HEK293 (cell line): ENCODE results near the gene TM9SF3.

Experiments
- BCL11A ChIP-seq: fragments of 450-650 bp; formaldehyde crosslinking; IDR thresholded peaks from 2 replicates; pipeline ENCODE4 v1.5.1; 2016; ENCODE audit warnings: low read depth, missing biosample characterization, missing genetic modification characterization
- BCL6B ChIP-seq: fragments of 450-650 bp; formaldehyde crosslinking; IDR thresholded peaks from 2 replicates; pipeline ENCODE4 v1.5.1; 2017; ENCODE audit warnings: missing biosample characterization, missing genetic modification characterization
- GLIS2 ChIP-seq: fragments of 450-650 bp; formaldehyde crosslinking; IDR thresholded peaks from 2 replicates; pipeline ENCODE4 v1.5.1; 2016; ENCODE audit warnings: missing biosample characterization, missing genetic modification characterization
- HIC1 ChIP-seq: fragments of 450-650 bp; formaldehyde crosslinking; IDR thresholded peaks from 2 replicates; pipeline ENCODE4 v1.5.1; 2016; ENCODE audit warnings: missing biosample characterization, missing genetic modification characterization
- KLF10 ChIP-seq: fragments of 450-650 bp; IDR thresholded peaks from 2 replicates; pipeline ENCODE4 v1.5.1; 2018; ENCODE audit warnings: missing biosample characterization, mild to moderate bottlenecking, missing genetic modification characterization
- PRDM4 ChIP-seq: fragments of 450-650 bp; formaldehyde crosslinking; IDR thresholded peaks from 2 replicates; pipeline ENCODE4 v1.5.1; 2017; ENCODE audit warnings: missing biosample characterization, missing genetic modification characterization
- SCRT1 ChIP-seq: fragments of 450-650 bp; formaldehyde crosslinking; IDR thresholded peaks from 2 replicates; pipeline ENCODE4 v1.5.1; 2016; ENCODE audit warnings: missing biosample characterization, missing genetic modification characterization, borderline replicate concordance
- SP7 ChIP-seq: fragments of 450-650 bp; formaldehyde crosslinking; IDR thresholded peaks from 2 replicates; pipeline ENCODE4 v1.5.1; 2016; ENCODE audit warnings: missing biosample characterization, missing genetic modification characterization
- YY1 ChIP-seq: fragments of 450-650 bp; formaldehyde crosslinking; IDR thresholded peaks from 2 replicates; pipeline ENCODE4 v1.5.1; 2018; ENCODE audit warnings: missing biosample characterization, missing genetic modification characterization
- ZBTB20 ChIP-seq: fragments of 450-650 bp; formaldehyde crosslinking; IDR thresholded peaks from 2 replicates; pipeline ENCODE4 v1.5.1; 2016; ENCODE audit warnings: missing biosample characterization, missing genetic modification characterization
- ZNF10 ChIP-seq: fragments of 450-650 bp; formaldehyde crosslinking; IDR thresholded peaks from 2 replicates; pipeline ENCODE4 v1.5.1; 2017; ENCODE audit warnings: missing biosample characterization, missing genetic modification characterization
- ZNF138 ChIP-seq: fragments of 450-650 bp; formaldehyde crosslinking; IDR thresholded peaks from 2 replicates; pipeline ENCODE4 v1.5.1; 2016; ENCODE audit warnings: missing biosample characterization, missing genetic modification characterization, borderline replicate concordance
- ZNF174 ChIP-seq: fragments of 450-650 bp; formaldehyde crosslinking; IDR thresholded peaks from 2 replicates; pipeline ENCODE4 v1.5.0; 2017; ENCODE audit warnings: missing biosample characterization, mild to moderate bottlenecking, missing genetic modification characterization
- ZNF184 ChIP-seq: fragments of 450-650 bp; IDR thresholded peaks from 2 replicates; pipeline ENCODE4 v1.5.1; 2018; ENCODE audit warnings: missing biosample characterization, mild to moderate bottlenecking, missing genetic modification characterization
- ZNF266 ChIP-seq: fragments of 450-650 bp; formaldehyde crosslinking; IDR thresholded peaks from 2 replicates; pipeline ENCODE4 v1.5.1; 2016; ENCODE audit warnings: missing biosample characterization, missing genetic modification characterization, low read depth
- ZNF280C ChIP-seq: fragments of 450-650 bp; formaldehyde crosslinking; IDR thresholded peaks from 2 replicates; pipeline ENCODE4 v1.5.1; 2016; ENCODE audit warnings: missing biosample characterization, missing genetic modification characterization
- ZNF391 ChIP-seq: fragments of 450-650 bp; formaldehyde crosslinking; IDR thresholded peaks from 2 replicates; pipeline ENCODE4 v1.5.1; 2016; ENCODE audit warnings: low read depth, missing biosample characterization, missing genetic modification characterization, borderline replicate concordance
- ZNF394 ChIP-seq: fragments of 450-650 bp; formaldehyde crosslinking; IDR thresholded peaks from 2 replicates; pipeline ENCODE4 v1.5.1; 2016; ENCODE audit warnings: missing biosample characterization, missing genetic modification characterization, mild to moderate bottlenecking, moderate library complexity, borderline replicate concordance
- ZNF433 ChIP-seq: fragments of 450-650 bp; formaldehyde crosslinking; IDR thresholded peaks from 2 replicates; pipeline ENCODE4 v1.5.1; 2016; ENCODE audit warnings: missing biosample characterization, missing genetic modification characterization, low read depth
- ZNF449 ChIP-seq: fragments of 450-650 bp; formaldehyde crosslinking; IDR thresholded peaks from 2 replicates; pipeline ENCODE4 v1.5.1; 2017; ENCODE audit warnings: missing biosample characterization, mild to moderate bottlenecking, missing genetic modification characterization, moderate library complexity
- ZNF501 ChIP-seq: fragments of 450-650 bp; formaldehyde crosslinking; IDR thresholded peaks from 2 replicates; pipeline ENCODE4 v1.5.1; 2016; ENCODE audit warnings: missing biosample characterization, missing genetic modification characterization
- ZNF677 ChIP-seq: fragments of 450-650 bp; IDR thresholded peaks from 2 replicates; pipeline ENCODE4 v1.5.0; 2018; ENCODE audit warnings: missing biosample characterization, mild to moderate bottlenecking, missing genetic modification characterization, moderate library complexity
- ZNF768 ChIP-seq: fragments of 450-650 bp; formaldehyde crosslinking; IDR thresholded peaks from 2 replicates; pipeline ENCODE4 v1.5.1; 2018; ENCODE audit warnings: missing biosample characterization, mild to moderate bottlenecking, missing genetic modification characterization
- ZNF791 ChIP-seq: fragments of 450-650 bp; formaldehyde crosslinking; IDR thresholded peaks from 2 replicates; pipeline ENCODE4 v1.5.1; 2016; ENCODE audit warnings: missing biosample characterization, missing genetic modification characterization
- TF ChIP-seq, protein P1 (sequence below): fragments of 450-650 bp; formaldehyde crosslinking; IDR thresholded peaks from 2 replicates; pipeline ENCODE4; 2016; ENCODE audit warnings: missing biosample characterization, missing genetic modification characterization
- TF ChIP-seq, protein P2 (sequence below): fragments of 450-650 bp; formaldehyde crosslinking; IDR thresholded peaks from 2 replicates; pipeline ENCODE4 v1.5.1; 2016; ENCODE audit warnings: missing biosample characterization, missing genetic modification characterization, borderline replicate concordance

Gene TM9SF3

GRCh38 chr10:96513698-96514561 lies 72.9 kb downstream of the TM9SF3 start, which contains the start of gene TLL2 (continued):
- TF ChIP-seq ZNF449 (tag by site-specific recombination) (peak; percentile 20; the same call in 1 of the 2 replicates), ZNF768 (no peak; the same call in 1 of the 2 replicates), SP7 (tag by site-specific recombination) (peak; percentile 46; the same call in 1 of the 2 replicates), BCL6B (tag by site-specific recombination) (no peak), ZNF184 (no peak), ZBTB20 (tag by site-specific recombination) (peak; percentile 96), PRDM4 (no peak), ZNF266 (tag by site-specific recombination) (no peak), YY1 (no peak; the same call in 1 of the 2 replicates), KLF10 (tag by site-specific recombination) (no peak), ZNF677 (tag by site-specific recombination) (no peak), ZNF433 (no peak), ZNF391 (tag by site-specific recombination) (peak; percentile 63; the same call in 1 of the 2 replicates), ZNF138 (tag by site-specific recombination) (no peak), ZNF280C (tag by site-specific recombination) (no peak), BCL11A (tag by site-specific recombination) (no peak), SCRT1 (tag by site-specific recombination) (no peak), ZNF791 (tag by site-specific recombination) (no peak), GLIS2 (peak; percentile 72), ZNF501 (peak; percentile 72), ZNF174 (tag by site-specific recombination) (no peak), HIC1 (tag by site-specific recombination) (0 out of 2 replicates have a peak, but pooled peaks have one; percentile 3), ZNF394 (tag by site-specific recombination) (no peak; the same call in 1 of the 2 replicates), ZNF10 (tag by site-specific recombination) (peak; percentile 50; the same call in 1 of the 2 replicates)
- TF ChIP-seq, protein P1, sequence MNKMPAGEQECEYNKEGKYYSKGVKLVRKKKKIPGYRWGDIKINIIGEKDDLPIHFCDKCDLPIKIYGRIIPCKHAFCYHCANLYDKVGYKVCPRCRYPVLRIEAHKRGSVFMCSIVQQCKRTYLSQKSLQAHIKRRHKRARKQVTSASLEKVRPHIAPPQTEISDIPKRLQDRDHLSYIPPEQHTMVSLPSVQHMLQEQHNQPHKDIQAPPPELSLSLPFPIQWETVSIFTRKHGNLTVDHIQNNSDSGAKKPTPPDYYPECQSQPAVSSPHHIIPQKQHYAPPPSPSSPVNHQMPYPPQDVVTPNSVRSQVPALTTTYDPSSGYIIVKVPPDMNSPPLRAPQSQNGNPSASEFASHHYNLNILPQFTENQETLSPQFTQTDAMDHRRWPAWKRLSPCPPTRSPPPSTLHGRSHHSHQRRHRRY: no peak
- TF ChIP-seq, protein P2, sequence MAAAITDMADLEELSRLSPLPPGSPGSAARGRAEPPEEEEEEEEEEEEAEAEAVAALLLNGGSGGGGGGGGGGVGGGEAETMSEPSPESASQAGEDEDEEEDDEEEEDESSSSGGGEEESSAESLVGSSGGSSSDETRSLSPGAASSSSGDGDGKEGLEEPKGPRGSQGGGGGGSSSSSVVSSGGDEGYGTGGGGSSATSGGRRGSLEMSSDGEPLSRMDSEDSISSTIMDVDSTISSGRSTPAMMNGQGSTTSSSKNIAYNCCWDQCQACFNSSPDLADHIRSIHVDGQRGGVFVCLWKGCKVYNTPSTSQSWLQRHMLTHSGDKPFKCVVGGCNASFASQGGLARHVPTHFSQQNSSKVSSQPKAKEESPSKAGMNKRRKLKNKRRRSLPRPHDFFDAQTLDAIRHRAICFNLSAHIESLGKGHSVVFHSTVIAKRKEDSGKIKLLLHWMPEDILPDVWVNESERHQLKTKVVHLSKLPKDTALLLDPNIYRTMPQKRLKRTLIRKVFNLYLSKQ: no peak
